ENCODE measurements around the gene GDA. TPM values are rescaled to one million over a fixed set of nuclear protein-coding genes. Genes with fewer than 3 reads are reported as not detected.

Gene GDA
- total RNA-seq = under 0.01 TPM in 1 of 2 replicates, not detected in the other

GRCh38 chr9:72149231-72149975 is at the start of gene GDA:
Gene GDA (plus strand): TSS chr9:72149440. CDS start chr9:72149560, 120 bp downstream.

Other genes starting within 250 kb of the GDA start
- gene ABHD17B, start 238.2 kb upstream of the GDA start, total RNA-seq = 15.6 and 16.0 TPM in 2 replicates
- 13.2 and 14.1 TPM in 2 replicates for gene C9orf85, start 237.8 kb upstream of the GDA start, total RNA-seq
- not detected in 2 replicates for gene C9orf57, start 88.8 kb upstream of the GDA start, total RNA-seq
- gene ZFAND5, start 215.8 kb downstream of the GDA start, total RNA-seq = 130 and 183 TPM in 2 replicates